Effector CD8-positive, alpha-beta T cell (primary cell): ENCODE results near the gene CTSZ.
"Not testable (repeated sequence)": the region's sequence is repeated elsewhere in the genome, so short reads cannot be mapped to it uniquely, and the experiment has no call there.

Experiments
- DNase-seq: peaks from one replicate; lab custom pipeline; 2025; lab: John Stamatoyannopoulos, UW

The CTSZ gene

DNA sequence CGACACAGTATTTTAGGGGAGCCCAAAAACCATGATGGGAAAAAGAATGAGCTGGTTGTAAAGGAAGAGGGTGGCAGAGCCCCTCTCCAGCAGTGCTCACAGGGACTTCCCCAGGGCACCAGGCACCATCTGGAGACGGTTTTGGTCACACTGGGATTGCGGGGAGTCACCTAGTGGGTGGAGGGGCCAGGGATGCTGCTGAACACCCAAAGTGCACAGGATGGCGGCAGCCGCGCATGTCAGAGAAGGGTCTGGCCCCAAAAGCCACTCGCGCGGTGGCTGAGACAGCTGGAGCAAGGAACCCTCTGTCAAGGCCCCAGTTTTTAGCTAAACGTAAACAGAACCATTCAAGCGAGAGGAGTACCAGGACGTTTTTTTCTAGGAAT, 10.8 kb downstream of the CTSZ start:
- DNase-seq = no peak

DNA sequence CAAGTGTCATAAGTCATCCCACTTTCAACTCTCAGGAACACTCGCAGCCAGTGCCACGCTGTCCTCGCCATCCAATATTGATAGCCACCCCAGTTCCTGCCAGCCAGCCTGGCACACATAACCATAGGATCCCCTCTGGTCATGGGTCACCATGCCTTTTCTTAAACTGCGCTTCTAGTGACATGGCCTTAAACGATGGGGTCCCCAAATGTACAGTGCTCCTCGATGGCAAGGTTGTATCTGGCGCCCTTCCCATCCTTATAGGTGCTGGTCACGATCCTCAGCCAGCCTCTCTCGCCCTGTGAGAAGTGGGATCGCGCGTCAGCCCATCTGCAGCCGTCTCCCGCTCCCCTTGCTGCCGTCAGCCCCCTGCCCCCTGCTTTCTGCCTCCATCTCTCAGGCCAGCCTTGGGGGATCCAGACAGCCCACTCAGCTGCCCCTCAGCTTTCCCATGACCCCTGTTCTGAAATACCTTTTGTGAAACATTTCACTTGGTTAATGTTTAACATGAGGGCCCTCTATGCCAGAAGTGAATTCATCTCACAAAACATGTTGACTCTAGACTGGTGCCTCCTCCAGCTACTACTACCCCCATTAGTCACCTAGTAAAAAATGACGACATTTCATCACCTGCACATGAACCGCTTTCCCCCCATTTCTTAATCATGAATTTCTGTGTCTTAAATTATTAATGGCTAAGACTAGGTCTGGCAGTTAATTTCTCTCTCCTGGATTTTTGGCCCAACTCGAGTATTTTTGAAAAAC, 11.4 kb downstream of the CTSZ start:
- DNase-seq = no peak

DNA sequence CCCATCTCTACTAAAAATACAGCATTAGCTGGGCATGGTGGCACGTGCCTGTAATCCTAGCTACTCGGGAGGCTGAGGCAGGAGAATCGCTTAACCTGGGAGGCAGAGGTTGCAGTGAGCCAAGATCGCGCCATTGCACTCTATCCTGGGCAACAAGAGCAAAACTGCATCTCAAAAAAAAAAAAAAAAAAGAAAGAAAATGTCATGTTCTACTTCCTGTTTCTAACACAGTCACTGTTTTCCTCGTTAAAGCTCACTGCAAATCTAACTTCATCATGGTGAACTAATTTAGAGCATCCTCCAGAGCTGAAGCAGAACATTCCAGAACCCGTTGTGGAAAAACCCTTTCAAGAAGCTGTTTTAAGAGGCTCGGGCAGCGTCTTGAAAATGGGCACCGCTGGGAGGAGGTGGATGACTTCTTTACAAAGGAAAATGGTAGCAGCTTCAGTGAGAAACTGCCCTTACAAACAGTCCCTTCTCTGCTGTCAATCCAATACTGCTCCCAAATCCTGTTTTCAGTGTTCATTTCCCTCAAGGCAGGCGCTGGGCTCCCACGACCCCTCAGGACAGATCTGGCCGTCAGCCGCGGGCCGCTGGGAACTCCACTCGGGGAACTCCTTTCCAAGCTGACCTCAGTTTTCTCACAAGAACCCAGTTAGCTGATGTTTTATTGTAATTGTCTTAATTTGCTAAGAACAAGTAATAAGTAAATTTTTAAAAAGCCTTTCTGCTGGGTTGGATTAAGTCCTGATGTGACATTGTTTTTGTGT, 12.5 kb downstream of the CTSZ start:
- no peak for DNase-seq

DNA sequence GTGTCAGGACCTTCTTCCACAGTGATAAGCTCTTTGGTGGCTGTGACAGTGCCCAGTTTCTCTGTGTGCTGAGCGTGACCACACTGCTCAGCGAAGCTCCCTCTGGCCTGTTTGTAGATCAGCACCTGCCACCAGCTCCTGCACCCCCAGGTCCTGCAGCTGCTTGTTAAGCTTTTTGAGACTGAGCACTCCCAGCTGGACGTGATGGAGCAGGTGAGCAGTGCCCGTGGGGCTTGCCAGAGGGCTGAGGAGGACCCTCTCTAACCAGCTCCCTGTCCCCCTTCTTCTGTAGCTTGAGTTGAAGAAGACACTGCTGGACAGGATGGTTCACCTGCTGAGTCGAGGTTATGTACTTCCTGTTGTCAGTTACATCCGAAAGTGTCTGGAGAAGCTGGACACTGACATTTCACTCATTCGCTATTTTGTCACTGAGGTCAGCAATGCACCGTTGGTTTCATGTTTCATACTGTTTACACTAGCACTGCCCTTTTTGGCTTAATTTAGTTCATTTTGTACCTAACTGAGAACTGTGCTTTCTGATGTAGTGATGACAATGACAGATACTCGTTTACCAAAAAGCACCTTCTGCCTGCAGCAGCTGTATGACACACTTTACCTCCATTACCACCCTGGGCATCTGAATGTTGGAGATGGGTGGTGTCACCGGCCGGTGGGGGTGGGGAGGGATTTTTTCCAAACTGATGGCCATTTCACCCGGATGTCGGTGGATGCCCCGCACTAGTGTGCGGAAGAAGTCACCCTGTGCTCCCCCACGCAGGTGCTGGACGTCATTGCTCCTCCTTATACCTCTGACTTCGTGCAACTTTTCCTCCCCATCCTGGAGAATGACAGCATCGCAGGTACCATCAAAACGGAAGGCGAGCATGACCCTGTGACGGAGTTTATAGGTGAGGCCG, 13.5 kb downstream of the CTSZ start:
- DNase-seq = no peak

DNA sequence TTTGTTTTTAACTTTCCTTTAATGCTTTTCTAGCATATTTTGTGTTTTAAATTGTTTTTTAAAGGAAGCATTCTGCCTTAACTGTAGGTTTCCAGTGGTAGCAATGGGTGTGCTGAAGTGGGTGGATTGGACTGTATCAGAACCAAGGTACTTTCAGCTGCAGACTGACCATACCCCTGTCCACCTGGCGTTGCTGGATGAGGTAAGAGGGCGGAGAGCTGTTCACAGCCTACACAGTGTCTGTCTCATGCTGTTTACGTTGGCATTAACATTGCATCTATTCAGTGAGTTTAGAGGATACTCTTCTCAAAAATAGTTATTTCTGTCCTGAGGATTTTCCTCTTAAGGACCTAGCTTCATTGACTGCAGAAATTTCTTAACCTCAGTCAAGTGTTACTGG, 14.1 kb downstream of the CTSZ start:
- no peak for DNase-seq

DNA sequence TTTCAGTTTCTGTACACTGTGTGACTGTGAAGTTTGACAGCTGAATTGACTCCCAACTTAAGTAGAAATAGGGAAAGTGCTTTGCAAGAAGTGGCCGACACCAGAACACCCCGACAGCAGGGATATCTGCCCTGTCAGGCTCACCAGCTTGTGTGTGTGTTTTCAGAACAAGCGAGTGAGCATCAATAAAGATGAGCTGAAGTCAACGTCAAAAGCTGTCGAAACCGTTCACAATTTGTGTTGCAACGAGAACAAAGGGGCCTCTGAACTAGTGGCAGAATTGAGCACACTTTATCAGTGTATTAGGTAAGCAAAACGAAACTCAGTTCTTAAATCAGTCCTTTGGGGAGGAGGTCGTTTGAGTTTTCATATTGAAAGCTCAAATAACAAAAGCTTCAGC, 15.3 kb downstream of the CTSZ start:
- DNase-seq = no peak

DNA sequence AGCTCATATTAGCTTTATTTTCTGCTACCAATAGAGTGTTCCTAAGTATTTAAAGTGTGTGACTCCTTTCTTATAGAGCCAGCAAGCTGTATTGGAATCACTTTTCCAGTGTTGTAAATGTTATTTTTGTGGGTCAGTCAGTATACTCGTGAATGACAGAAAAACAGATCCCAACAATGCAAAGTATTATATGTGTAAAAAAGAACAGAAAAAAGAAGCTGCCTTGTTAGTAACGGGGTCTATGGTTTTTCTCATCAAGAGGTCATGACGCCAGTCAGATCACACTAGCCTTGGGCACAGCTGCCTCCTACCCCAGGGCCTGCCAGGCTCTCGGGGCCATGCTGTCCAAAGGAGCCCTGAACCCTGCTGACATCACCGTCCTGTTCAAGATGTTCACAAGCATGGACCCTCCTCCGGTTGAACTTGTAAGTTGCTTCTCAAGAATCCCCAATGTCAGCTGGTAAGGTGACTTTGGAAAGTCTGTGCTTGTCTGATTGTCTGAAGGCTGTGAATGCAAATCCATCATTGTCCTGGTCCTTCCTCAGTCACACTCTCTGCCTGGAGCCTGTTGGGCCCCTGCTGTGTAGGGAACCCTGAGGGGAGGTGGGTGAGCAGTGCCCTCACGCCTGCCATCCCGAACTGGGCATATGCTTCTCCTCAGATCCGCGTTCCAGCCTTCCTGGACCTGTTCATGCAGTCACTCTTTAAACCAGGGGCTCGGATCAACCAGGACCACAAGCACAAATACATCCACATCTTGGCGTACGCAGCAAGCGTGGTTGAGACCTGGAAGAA, 16.2 kb downstream of the CTSZ start:
- no peak for DNase-seq

DNA sequence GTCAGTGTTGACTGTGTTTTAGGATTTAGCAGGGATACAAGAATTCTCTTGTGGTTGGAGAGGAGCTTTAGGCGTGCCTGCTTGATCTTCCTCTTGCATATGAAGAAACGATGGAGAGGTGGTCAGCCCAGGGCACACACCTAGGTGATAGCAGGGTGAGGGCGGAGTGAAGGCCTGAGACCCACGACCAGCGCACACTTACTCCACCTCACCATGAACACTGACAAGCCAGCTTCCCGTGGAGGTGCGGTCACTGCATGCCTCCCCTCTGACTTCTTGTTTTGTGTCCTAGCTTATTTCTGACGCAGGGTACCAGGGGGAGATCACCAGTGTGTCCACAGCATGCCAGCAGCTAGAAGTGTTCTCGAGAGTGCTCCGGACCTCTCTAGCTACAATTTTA, 17.9 kb downstream of the CTSZ start:
- DNase-seq = no peak

DNA sequence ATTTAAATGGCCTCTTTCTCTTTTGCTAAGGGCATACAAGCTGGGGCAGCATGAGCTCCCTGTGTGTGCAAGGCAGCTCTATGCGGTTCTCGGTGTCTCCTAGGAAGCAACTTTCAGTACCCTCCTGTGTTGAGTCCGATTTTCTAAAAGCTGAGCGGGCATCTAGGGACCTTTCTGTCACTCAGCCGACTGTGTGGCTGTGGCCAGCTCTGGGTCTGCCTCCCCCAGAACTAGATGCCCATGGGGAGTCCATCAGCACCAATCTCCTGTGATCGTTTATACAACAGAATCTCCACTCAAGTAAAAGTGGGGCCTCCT, 18.5 kb downstream of the CTSZ start:
- DNase-seq = no peak

DNA sequence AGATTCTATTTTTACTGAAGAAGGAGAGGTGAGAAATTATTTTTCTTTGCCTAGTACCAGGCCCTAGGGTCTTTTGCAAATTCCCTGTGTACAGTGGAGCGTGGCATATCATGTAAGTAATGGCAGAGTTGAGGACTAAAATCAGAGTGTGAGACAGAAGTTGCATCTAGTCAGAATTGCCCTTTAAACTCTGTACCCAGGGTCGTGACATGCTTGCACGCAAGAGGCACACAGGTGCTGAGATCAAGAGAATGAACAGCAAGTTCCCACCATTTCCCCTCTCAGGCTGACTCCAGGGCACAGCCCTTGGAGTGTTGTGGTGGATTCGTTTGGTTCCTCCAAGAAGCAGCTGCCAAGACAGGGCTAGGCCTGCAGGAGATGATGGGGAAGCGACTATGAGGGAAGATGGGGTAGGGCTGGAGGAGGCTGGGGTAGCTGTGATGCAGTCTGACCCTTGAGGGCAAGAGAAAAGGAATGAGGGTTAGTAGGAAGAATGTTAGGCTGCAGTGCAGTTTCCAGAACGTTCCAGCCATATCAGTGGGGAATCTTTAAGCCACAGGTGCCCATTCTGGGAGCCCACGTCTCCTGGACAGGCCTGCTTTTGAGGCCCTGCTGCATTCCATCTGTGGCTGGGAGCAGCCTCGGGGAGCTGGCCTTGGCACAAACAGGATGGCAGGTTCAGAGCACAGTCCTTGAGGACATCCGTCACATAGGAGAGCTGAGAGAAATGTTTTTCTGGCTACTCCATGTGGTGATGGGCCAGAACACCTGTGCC, 19.1 kb downstream of the CTSZ start:
- DNase-seq = no peak

DNA sequence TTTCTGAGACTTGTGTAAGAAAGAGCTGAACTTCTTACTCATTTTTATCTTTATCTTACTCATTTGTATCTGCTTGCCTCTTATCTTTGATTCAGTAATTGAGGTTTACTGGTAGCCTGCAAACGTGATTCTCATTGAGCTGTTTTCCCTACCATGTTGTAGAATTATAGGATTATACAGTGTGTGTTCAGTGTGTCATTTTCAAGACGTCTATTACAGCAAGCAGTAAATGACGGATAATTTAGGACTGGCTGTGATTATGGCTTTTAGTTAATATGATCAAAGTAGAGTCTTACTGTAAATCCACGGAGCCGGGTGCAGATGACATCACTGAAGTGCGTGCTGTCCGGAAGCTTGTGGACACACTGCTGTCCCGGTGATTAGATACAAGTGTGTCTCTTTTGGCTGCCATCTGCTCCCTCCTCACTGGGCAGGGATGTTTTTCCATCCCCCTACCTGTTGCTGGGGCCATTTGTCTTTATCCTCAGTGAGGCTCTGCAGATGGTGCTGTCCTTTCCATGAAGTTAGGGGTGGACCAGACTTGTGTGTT, 20.0 kb downstream of the CTSZ start:
- DNase-seq = no peak

DNA sequence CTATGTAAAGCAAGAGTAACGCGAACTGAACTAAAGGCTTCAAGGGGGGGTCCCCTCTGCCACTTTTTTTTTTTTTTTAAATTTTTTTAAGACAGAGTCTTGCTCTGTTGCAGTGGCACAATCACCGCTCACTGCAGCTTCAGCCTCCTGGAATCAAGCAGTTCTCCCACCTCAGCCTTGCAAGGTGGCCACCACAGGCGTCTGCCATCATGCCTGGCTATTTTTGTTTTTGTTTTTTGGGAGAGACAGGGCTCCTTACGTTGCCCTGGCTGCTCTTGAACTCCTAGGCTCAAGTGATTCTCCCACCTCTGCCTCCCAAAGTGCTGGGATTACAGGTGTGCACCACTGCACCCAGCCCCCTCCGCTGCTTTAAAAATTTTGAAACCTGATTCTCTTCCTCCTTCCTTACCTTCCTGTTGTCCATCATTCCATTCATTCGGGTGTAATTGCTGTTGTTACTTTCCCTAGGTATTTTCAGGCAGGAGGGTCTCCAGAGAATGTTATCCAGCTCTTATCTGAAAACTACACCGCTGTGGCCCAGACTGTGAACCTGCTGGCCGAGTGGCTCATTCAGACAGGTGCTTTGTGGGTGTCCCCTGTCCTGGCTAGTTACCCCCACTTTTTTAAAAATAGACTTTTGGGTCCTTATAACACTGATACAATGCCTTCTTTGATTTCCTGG, 20.6 kb downstream of the CTSZ start:
- DNase-seq = no peak

DNA sequence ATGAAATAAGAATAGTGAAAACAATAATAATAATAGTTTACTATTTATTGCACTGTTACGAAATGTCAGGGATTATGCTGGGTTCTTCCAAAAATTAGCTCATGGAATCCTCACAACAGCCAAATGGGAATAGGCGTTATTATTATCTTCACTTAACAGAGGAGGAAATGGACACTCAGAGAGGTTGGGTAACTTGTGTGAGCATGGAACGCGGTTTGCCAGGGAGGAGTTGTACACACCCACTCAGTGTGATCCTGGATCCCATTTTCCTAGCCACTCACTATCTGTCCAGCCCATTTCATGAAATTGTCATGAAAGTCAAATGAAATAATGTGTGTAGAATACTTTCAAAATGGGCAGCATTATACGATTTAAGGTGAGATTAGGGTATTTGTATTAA, 21.4 kb downstream of the CTSZ start:
- DNase-seq = no peak

DNA sequence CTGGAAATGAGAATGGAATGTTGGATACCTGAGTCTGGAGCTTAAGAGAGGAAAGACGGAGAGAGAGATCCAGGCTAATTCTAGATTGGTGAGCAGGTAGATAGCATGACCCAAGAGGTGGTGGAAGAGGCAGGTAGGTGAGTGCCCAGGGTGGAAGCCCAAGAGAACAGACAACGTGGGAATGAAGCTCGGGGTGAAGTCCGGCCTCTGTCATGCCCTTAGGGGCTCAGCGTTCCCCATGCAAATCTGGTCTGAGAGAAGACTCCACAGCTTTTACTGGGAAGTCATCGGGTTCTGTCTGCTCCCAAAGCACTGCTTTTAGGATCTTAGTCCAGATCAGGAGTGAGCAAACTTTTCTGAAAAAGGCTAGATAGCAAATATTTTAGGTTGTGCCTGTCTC, 22.4 kb downstream of the CTSZ start:
- DNase-seq = no peak

DNA sequence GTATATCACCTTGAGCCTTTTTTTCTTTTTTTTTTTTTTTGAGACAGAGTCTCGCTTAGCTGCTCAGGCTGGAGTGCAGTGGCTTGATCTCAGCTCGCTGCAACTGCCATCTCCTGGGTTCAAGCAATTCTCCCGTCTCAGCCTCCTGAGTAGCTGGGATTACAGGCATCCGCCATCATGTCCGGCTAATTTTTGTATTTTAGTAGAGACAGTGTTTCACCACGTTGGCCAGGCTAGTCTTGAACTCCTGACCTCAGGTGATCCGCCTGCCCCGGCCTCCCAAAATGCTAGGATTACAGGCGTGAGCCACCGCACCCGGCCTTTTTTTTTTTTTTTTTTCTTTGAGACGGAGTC, 24.0 kb downstream of the CTSZ start:
- DNase-seq = not testable (repeated sequence)

DNA sequence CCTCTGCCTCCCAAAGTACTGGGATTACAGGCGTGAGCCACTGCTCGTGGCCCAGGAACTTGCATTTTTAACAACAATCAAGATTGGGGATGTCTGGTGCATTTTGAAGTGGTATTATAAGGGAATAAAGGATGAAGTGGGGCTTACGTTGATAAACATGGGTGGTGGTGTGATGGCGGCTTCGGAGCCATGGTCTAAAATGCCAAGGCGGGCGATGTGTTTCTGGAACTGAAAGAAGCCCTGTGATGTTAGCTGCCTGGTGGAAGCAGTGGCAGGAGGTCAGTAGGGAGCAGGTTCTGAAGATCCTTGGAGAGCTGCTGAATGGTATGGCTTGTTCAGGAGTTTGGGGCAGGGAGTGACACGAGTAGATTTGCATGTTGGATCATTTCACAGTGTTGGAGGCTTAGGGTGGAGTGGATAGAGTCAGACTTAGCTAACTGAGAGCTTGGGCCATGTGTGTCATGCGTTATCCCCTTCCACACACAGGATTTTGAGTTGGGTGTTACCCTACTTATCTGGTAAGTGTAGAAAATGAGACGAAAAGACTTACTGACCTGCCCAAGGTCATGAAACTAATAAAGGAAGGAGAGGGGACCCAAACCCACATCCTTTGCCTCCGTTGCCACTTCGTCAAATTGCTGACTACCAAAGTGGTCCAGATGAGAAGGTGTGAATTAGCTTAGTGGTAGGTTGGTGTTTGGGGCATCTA, 24.5 kb downstream of the CTSZ start:
- DNase-seq = no peak

DNA sequence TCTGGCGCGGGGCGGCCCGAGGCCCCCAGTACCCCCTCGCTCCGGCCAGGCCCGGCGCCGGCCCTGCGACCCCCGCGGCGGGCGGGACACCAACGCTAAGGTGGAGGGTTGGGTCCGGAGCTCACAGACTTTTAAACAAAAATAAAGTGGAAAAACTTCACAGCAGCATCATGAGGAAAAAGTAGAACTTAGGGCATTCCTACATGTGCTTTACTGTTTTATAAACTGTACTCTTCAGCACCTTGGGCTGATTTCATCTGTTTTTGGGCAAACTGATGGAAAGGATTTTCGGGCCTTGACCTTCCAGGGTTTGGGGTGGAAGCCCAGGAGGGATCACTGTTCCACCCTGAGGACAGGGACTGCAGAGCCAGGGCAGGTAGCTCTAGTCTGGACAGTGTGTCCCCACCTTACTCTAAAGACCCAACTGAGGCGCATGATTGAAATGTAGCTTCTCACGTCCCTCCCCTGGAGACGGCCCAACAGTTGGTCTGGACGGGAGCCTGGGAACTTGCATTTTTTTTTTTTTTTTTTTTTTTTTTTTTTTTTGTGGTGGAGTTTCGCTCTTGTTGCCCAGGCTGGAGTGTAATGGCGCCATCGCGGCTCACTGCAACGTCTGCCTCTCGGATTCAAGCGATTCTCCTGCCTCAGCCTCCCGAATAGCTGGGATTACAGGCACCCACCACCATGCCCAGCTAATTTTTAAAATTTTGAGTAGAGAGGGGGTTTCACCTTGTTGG, 25.3 kb downstream of the CTSZ start:
- no peak for DNase-seq

DNA sequence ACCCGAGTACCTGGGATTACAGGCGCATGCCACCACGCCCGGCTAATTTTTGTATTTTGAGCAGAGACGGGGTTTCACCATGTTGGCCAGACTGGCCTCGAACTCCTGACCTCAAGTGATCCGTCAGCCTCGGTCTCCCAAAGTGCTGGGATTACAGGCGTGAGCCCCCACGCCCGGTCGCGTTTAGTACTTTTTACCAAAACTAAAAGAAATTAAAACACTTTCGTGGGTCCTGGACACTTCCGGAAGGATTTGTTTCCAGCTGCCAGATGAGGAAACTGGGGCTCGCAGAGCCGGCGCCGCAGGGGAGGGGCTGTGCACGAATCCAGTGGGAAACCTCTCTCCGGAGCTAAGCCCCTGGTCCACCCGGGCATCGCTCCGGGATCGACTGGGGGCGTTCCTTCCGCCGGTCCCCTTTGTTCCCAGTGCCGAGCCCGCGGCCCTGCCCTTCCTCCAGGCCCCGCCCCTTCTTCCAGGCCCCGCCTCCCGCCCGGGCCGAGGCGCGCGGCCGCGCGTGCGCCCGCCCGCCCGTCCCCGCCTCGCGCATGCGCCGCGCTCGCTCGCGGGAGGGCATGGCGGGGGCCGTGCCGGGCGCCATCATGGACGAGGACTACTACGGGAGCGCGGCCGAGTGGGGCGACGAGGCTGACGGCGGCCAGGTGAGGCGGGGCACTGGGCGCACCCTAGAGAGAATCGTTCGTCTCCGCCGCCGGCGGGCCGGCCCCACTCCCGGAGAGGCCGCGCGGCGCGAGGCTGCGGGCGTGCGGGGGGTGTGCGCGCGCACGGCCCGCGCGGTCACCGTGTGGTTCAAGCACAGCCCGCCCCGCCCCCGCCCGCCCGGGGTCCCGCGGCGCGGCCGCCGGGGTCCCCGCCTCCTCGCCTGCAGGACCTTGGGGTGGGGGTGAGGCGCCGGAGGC, 26.1 kb downstream of the CTSZ start, which contains the start of gene NELFCD:
Gene NELFCD, plus strand, starts transcription at position 546 of the 917 bp plus-strand sequence. Its CDS starts 54 bp downstream, at position 600.
- peak; percentile 86 for DNase-seq
